SK-N-MC (cell line): ENCODE measurements around the gene NRCAM.

Experiments
- EZH2 ChIP-seq: fragments of 200-600 bp; sonication (generic); IDR thresholded peaks from one replicate; pipeline ENCODE4 v1.6.1; 2017; ENCODE audit warnings: antibody characterized with exemption
- POLR2AphosphoS5 ChIP-seq: IDR thresholded peaks from 2 replicates; pipeline ENCODE4 v1.6.1; 2012; ENCODE audit warnings: mild to moderate bottlenecking, low read depth, low read length, borderline replicate concordance

- no peak for TF ChIP-seq EZH2
- TF ChIP-seq POLR2AphosphoS5, result no peak
Observed at GRCh38 chr7:108232076-108232475, 224.2 kb downstream of the NRCAM start.
